CD4-positive, alpha-beta T cell treated with Interleukin-6 for 4 hours (primary cell): ENCODE results near the gene PDXP.
A peak's percentile ranks its signal among the peaks of the same experiment; 100 is the strongest.
"Not testable (repeated sequence)": the region's sequence is repeated elsewhere in the genome, so short reads cannot be mapped to it uniquely, and the experiment has no call there.

ENCODE experiments used
- DNase-seq: peaks from one replicate; pipeline ENCODE4 v3.0.0-alpha.2; 2020; ENCODE audit warnings: mixed read lengths

The PDXP gene

DNA sequence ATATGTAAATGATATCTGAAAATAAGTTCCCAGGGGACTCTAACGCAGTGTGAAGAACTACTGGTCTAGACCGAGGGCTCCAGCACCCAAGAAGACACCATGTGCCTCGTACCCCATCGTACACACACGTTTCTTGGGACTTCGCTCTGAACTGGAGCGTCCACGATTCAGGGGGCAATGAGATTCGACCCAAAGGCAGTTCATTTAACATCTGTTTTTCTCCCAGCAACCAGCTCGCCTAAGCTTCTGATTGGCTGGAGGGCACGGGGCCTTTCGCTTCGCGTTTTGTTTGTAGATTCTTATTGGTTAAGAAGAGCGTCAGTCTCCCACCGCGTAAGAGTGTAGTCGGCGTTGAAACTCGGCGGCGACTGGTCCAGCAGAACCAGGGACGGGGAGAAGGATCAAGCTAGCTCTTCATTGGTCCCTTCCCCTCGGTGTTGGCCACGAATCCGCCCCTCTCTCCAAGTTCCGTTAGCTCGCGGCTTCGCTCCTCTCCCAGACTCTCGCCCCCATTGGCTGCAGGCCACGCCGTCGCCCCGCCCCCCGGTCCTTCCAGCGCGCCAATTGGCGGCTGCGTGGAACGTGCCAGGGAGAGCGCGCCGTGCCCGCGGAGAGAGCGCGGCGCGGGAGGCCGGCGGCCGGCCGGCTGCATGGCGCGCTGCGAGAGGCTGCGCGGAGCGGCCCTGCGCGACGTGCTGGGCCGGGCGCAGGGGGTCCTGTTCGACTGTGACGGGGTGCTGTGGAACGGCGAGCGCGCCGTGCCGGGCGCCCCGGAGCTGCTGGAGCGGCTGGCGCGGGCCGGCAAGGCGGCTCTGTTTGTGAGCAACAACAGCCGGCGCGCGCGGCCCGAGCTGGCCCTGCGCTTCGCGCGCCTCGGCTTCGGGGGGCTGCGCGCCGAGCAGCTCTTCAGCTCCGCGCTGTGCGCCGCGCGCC, at the start of gene PDXP:
TSS of gene PDXP (plus strand) at position 591 of the 933 bp plus-strand sequence. CDS start at position 651, 60 bp downstream.
- DNase-seq, result peak; percentile 99

- DNase-seq, result peak; percentile 51
These were observed 49.0 kb upstream of the PDXP start for GRCh38 chr22:37609240-37610152.

DNA sequence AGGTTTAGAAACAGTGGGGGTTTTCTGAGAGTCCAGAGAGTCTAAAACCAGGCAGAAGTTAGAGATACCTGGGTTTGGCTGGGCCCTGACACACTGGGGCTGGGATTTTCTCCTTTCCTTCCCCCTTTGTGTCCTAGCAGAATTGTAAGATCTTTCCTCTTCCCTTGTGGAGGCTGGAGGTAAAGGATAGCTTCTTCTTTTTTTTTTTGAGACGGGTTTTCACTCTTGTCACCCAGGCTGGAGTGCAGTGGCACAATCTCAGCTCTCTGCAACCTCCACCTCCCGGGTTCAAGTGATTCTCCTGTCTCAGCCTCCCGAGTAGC, 48.4 kb upstream of the PDXP start:
- not testable (repeated sequence) for DNase-seq

- no peak for DNase-seq
These were observed 47.9 kb upstream of the PDXP start for GRCh38 chr22:37610480-37611129.

DNA sequence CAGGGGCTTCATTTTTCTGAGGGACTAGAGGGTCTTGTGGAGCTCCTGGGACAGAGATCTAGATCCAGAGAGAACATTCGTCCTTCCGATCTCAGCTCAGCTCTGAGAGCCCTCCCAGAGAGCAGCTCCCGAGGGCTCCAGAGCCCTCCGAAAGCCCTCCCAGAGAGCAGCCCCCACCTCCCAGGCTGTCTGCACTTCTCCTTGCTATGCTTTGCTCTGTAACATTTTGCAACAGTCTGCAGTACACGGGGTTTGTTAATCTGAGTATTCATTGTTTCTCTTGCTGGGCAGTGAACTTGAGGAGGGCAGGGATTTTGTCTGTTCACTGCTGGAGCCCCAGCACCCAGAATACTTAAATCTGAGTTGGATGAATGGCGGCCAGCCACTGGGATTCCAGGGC, 47.3 kb upstream of the PDXP start:
- no peak for DNase-seq

GRCh38 chr22:37616201-37617083, 42.1 kb upstream of the PDXP start:
- no peak for DNase-seq

DNA sequence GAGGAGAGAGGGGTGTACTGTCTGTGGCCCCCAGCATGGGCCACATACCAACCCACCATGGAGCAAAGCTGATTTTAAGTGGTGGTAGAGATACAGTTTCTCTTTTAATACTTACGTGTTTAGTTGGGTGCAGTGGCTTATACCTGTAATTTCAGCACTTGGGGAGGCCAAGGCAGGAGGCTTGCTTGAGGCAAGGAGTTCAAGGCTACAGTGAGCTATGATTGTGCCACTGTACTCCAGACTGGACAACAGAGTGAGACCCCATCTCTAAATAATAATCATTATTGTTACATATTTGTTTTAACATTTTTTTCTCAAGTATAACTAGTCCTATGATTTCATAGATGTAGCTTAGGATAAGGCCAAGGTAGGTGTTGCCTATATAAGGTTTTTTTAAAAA, 41.1 kb upstream of the PDXP start:
- DNase-seq, result no peak

DNA sequence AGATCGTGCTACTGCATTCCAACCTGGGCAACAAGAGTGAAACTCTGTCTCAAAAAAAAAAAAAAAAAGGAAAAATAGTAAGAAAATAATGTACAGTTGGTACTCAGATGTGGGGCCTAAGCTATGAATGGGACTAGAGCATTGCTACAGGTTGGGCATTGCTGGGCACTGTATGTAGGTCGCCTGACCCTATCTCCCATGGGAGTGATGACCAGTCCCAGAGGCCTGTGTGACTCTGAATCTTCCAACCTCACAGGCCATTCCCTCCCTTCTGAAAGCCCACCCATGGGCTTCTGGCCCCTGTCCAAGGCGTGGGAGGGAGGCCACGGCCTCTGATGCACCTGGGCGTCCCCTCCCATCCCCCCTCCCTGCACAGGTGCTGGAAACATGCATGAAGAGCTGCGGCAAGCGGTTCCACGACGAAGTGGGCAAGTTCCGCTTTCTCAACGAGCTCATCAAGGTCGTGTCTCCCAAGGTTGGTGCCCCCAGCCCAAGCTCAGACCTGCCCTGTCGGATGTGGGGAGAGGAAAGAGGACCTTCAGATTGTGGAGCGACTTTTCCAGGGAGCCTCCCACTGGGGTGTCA, 40.4 kb upstream of the PDXP start:
- DNase-seq, result no peak

GRCh38 chr22:37618674-37619073, 39.8 kb upstream of the PDXP start:
- no peak for DNase-seq

- DNase-seq, result no peak
These were observed 38.5 kb upstream of the PDXP start for GRCh38 chr22:37619991-37620390.

- no peak for DNase-seq
These were observed 37.1 kb upstream of the PDXP start for GRCh38 chr22:37621352-37621860.

- peak; percentile 82 for DNase-seq
These were observed 35.2 kb upstream of the PDXP start for GRCh38 chr22:37623075-37624016.

- DNase-seq, result no peak
These were observed 34.5 kb upstream of the PDXP start for GRCh38 chr22:37624017-37624365.

DNA sequence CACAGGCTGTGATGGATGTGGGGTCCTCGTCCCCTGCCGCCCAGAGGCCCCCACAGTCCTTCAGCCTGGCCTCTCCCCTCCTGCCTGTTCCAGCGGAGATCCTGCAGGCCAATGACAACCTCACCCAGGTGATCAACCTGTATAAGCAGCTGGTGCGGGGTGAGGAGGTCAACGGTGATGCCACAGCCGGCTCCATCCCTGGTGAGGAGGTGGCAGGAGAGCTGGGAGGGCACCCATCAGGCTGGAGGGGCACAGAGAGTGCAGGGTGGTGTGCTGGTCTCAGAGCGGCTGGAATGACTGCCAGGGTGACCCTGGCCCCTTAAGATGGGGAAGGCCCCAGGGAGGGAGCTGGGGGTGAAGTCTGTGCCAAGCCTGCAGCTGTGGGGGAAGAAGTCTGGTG, 33.6 kb upstream of the PDXP start:
- no peak for DNase-seq

DNA sequence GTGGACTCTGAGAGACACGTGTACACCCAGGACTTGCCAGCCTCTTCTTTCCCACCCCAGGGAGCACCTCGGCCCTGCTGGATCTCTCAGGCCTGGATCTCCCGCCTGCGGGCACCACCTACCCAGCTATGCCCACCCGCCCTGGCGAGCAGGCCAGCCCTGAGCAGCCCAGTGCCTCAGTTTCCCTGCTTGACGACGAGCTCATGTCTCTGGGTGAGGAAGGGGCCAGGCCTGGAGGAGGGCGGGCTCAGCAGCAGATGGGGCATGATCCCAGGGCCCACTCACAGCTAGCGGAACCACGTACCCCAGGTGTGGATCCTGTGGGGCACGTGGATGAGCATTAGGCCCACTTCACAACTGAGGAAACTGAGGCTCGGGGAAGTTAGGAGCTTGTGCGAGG, 32.8 kb upstream of the PDXP start:
- no peak for DNase-seq

GRCh38 chr22:37626144-37626543, 32.4 kb upstream of the PDXP start:
- no peak for DNase-seq

- no peak for DNase-seq
These were observed 31.9 kb upstream of the PDXP start for GRCh38 chr22:37626556-37627075.

DNA sequence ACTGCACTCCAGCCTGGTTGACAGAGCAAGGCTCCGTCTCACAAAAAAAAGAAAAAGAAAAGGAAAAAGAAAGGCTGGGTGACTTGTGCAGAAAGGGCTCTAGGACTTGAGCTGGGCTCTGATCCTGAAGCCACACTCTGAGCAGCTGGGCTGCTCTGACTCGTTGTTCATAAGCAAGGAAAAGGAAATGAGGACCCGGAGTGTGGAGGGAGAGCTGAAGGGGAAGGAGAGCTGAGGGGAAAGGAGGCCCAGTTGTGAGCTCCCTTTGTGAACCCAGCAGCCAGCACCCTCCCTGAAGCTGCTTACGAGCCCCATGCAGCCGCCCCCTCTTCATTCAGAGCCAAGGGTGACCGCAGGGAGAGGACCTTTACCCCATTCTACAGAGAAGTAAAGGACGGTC, 31.4 kb upstream of the PDXP start:
- DNase-seq, result no peak

- peak; percentile 78 for DNase-seq
These were observed 31.0 kb upstream of the PDXP start for GRCh38 chr22:37627545-37627944.

DNA sequence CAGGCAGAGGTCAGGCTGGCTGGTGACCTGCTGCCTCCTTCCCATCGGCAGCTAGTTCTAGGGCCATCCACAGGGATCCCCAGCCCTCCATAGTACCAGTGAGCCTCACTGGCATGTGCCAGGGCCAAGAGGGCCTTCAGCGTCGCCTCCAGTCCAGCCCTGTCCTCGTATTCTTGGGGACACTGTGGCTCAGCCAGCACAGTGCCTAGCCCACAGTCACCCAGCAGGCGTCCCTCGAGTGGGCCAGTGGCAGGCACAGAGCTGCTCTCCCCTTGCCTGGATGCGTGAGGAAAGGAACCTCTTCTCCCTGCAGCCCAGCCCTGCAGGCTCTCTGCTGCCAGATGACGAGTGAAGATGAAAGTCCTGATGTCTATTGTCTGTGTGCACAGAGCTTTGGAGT, 29.7 kb upstream of the PDXP start:
- DNase-seq, result no peak
